PC-3 (cell line): Measurements from ENCODE around the gene OR10H5. TPM values are rescaled to one million over a fixed set of nuclear protein-coding genes. Genes with fewer than 3 reads are reported as not detected.

ENCODE experiments used
- ATAC-seq: fragments of 200-7000 bp; cut with Tn5 transposase; 2 replicates; pipeline ENCODE4 v1.9.1; 2020; ENCODE audit warnings: mild to moderate bottlenecking, moderate library complexity
- BruUV-seq: library from RNA; stranded (reverse); fragments of 400-500 nt; replicated peaks from 2 replicates; lab custom pipeline; 2021; lab: Mats Ljungman, UMichigan
- CTCF ChIA-PET: fragments of 300-600 bp; sonication (Branson Sonifier 250); formaldehyde crosslinking; loops from one replicate; lab custom pipeline; 2022; ENCODE audit warnings: antibody characterized with exemption; lab: Charles Lee
- POLR2A ChIA-PET: fragments of 300-600 bp; sonication (Branson Sonifier 250); formaldehyde crosslinking; loops from one replicate; lab custom pipeline; 2022; ENCODE audit warnings: antibody characterized with exemption; ENCODE audit not compliant: unreplicated experiment; lab: Charles Lee
- DNase-seq: peaks from one replicate; pipeline ENCODE4 v3.0.0-alpha.2; 2015
- H2AFZ ChIP-seq: fragments of 300-600 bp; sonication (generic); 2 replicates; pipeline ENCODE4 v1.6.0; 2016; ENCODE audit warnings: antibody characterized with exemption, low read length
- H3F3A ChIP-seq: fragments of 300-600 bp; sonication (generic); one replicate; pipeline ENCODE4 v1.6.0; 2017; ENCODE audit warnings: antibody characterized with exemption, low read length, control low read depth, mild to moderate bottlenecking; ENCODE audit not compliant: unreplicated experiment
- H3K27ac ChIP-seq: fragments of 300-600 bp; sonication (generic); 2 replicates; pipeline ENCODE4 v1.5.1; 2016; ENCODE audit warnings: mild to moderate bottlenecking, low read length
- H3K27me3 ChIP-seq: fragments of 300-600 bp; sonication (generic); 2 replicates; pipeline ENCODE4 v1.6.1; 2016; ENCODE audit warnings: low read length, mixed read lengths
- H3K36me3 ChIP-seq: fragments of 300-600 bp; sonication (generic); 2 replicates; pipeline ENCODE4 v1.6.1; 2016; ENCODE audit warnings: low read depth, mixed run types, low read length, mixed read lengths
- H3K4me1 ChIP-seq: fragments of 300-600 bp; sonication (generic); 2 replicates; pipeline ENCODE4 v1.5.1; 2016; ENCODE audit warnings: low read length; ENCODE audit not compliant: insufficient read depth
- H3K4me2 ChIP-seq: fragments of 300-600 bp; sonication (generic); 2 replicates; pipeline ENCODE4 v1.6.0; 2016; ENCODE audit warnings: low read length
- H3K4me3 ChIP-seq: fragments of 300-600 bp; sonication (generic); 2 replicates; pipeline ENCODE4 v1.5.1; 2016; ENCODE audit warnings: mild to moderate bottlenecking, low read length, mixed read lengths
- H3K79me2 ChIP-seq: fragments of 300-600 bp; sonication (generic); 2 replicates; pipeline ENCODE4 v1.6.1; 2017; ENCODE audit warnings: low read length, mixed read lengths
- H3K9ac ChIP-seq: fragments of 300-600 bp; sonication (generic); 2 replicates; pipeline ENCODE4 v1.6.0; 2016; ENCODE audit warnings: mild to moderate bottlenecking, low read length
- H3K9me2 ChIP-seq: fragments of 300-600 bp; sonication (generic); replicated peaks from 2 replicates; pipeline ENCODE4 v1.6.1; 2016; ENCODE audit warnings: mixed run types, low read length, mixed read lengths
- H3K9me3 ChIP-seq: fragments of 300-600 bp; sonication (generic); 2 replicates; pipeline ENCODE4 v1.6.1; 2016; ENCODE audit warnings: low read length, mixed read lengths
- H4K20me1 ChIP-seq: fragments of 300-600 bp; sonication (generic); 2 replicates; pipeline ENCODE4 v1.6.1; 2016; ENCODE audit warnings: low read length, mixed read lengths
- CTCF ChIP-seq: fragments of 300-600 bp; sonication (generic); conservative IDR thresholded peaks from 2 replicates; pipeline ENCODE4 v1.5.1; 2017; ENCODE audit warnings: antibody characterized with exemption, low read depth, mild to moderate bottlenecking, low read length
- EZH2 ChIP-seq: fragments of 300-600 bp; sonication (generic); IDR thresholded peaks from one replicate; pipeline ENCODE4 v1.6.1; 2017; ENCODE audit warnings: antibody characterized with exemption, mild to moderate bottlenecking, low read length; ENCODE audit not compliant: unreplicated experiment
- EZH2phosphoT487 ChIP-seq: fragments of 300-600 bp; sonication (generic); IDR thresholded peaks from 2 replicates; pipeline ENCODE4 v1.6.1; 2018; ENCODE audit warnings: mild to moderate bottlenecking, antibody characterized with exemption, low read length, borderline replicate concordance
- intact Hi-C: fragments of 100-400 bp; cut with micrococcal nuclease; formaldehyde crosslinking; loops from 2 replicates; pipeline ENCODE4 v1.9.0; 2023
- total RNA-seq: library from RNA; depleted of rRNA; stranded (reverse); fragments of >200 nt; gene quantifications from 2 replicates; pipeline ENCODE4 v1.2.3, GENCODE V29; 2014

Gene OR10H5
- total RNA-seq, 1 experiment from 2014 or later = not detected

- CTCF ChIA-PET = no interaction called here
- H3K9me3 ChIP-seq = no peaks in the 10 kb centered on the region
Observed at GRCh38 chr19:15779756-15780476, 7.5 kb upstream of the OR10H5 start.

GRCh38 chr19:15780610-15781418 lies 6.6 kb upstream of the OR10H5 start:
- Histone ChIP-seq H3F3A (no peaks in the 10 kb centered on the region), H3K9me2 (no peaks in the 10 kb centered on the region), H2AFZ (no peak overlapping the region), H3K4me2 (no peak overlapping the region), H3K27me3 (no peaks in the 10 kb centered on the region), H3K79me2 (no peaks in the 10 kb centered on the region), H3K36me3 (no peaks in the 10 kb centered on the region), H3K9me3 (no peaks in the 10 kb centered on the region), H4K20me1 (no peaks in the 10 kb centered on the region), H3K9ac (no peak overlapping the region), H3K4me1 (peaks cover 3% of the 10 kb centered on the region; the same call in 1 of the 2 replicates), H3K27ac (no peak overlapping the region), H3K4me3 (no peak overlapping the region)
- ChIA-PET CTCF (no interaction called here), POLR2A (no interaction called here)
- intact Hi-C loops = no loop called here
- ATAC-seq (peak; percentile 27; the same call in 1 of the 2 replicates), DNase-seq (peak; percentile 42)
- no TSS peak for BruUV-seq
- TF ChIP-seq EZH2 (no peak), EZH2phosphoT487 (no peak), CTCF (no peak)

More at GRCh38 chr19:15779756-15780476, 7.5 kb upstream of the OR10H5 start:
- H3K4me1 ChIP-seq = peaks cover 3% of the 10 kb centered on the region; the same call in 1 of the 2 replicates
- H3K79me2 ChIP-seq = no peaks in the 10 kb centered on the region
- no peak overlapping the region for H3K9ac ChIP-seq
- no peaks in the 10 kb centered on the region for H3F3A ChIP-seq
- intact Hi-C loops = no loop called here
- POLR2A ChIA-PET = no interaction called here
- ATAC-seq (0 out of 2 replicates have a peak, but pooled peaks have one; percentile 13), DNase-seq (peak; percentile 9)
- no peaks in the 10 kb centered on the region for H3K27me3 ChIP-seq
- no peak overlapping the region for H3K4me2 ChIP-seq
- BruUV-seq = no TSS peak
- TF ChIP-seq EZH2phosphoT487 = no peak
- TF ChIP-seq EZH2 = no peak
- TF ChIP-seq CTCF = no peak
- no peak overlapping the region for H2AFZ ChIP-seq
- no peak overlapping the region for H3K27ac ChIP-seq
- no peaks in the 10 kb centered on the region for H4K20me1 ChIP-seq
- H3K4me3 ChIP-seq = no peak overlapping the region
- H3K9me2 ChIP-seq = no peaks in the 10 kb centered on the region
- no peaks in the 10 kb centered on the region for H3K36me3 ChIP-seq
